Esophagus squamous epithelium (tissue), 5 donors: Measurements from ENCODE around the gene GNG2. TPM values are rescaled to one million over a fixed set of nuclear protein-coding genes. Genes with fewer than 3 reads are reported as not detected.

Experiments used
- DNase-seq: peaks from one replicate; lab custom pipeline; 2025; lab: John Stamatoyannopoulos, UW
- H3K27ac ChIP-seq, 4 donors: fragments of 200-600 bp; sonication (generic); one replicate each; pipeline ENCODE4 v1.5.1; 2016 to 2019; ENCODE audit warnings: mild to moderate bottlenecking in 1 of 4
- H3K27me3 ChIP-seq, 4 donors: fragments of 200-600 bp; sonication (generic); 1 replicate in 3 of 4; 2 replicates in 1 of 4; pipeline versions ENCODE4 v1.5.1 to v1.6.0; 2017 to 2021; ENCODE audit warnings: antibody characterized with exemption in 1 of 4
- H3K36me3 ChIP-seq, 3 donors: fragments of 200-600 bp; sonication (generic); one replicate each; pipeline ENCODE4 v1.5.1; 2016 to 2019
- H3K4me1 ChIP-seq, 3 donors: fragments of 200-600 bp; sonication (generic); one replicate each; pipeline ENCODE4 v1.5.1; 2017 to 2019
- H3K4me3 ChIP-seq, 4 donors: fragments of 200-600 bp; sonication (generic); 1 replicate in 3 of 4; 2 replicates in 1 of 4; pipeline ENCODE4 v1.5.1; 2016 to 2019; ENCODE audit warnings: mild to moderate bottlenecking in 2 of 4, moderate library complexity in 1 of 4
- H3K9me3 ChIP-seq, 3 donors: fragments of 200-600 bp; sonication (generic); one replicate each; pipeline ENCODE4 v1.5.1; 2016 to 2019
- CTCF ChIP-seq, 6 experiments: fragments of 450-650 bp in 4 of 6; fragments of 200-600 bp in 2 of 6; sonication (generic) in 2 of 6; IDR thresholded peaks; one replicate each; pipeline ENCODE4 v1.5.1; 2016 to 2019; ENCODE audit warnings: antibody characterized with exemption in 6 of 6, mild to moderate bottlenecking in 4 of 6, moderate library complexity in 4 of 6
- POLR2A ChIP-seq, 4 donors: fragments of 450-650 bp; IDR thresholded peaks; one replicate each; pipeline ENCODE4 v1.6.1; 2017; ENCODE audit warnings: antibody characterized with exemption in 4 of 4, mild to moderate bottlenecking in 4 of 4, moderate library complexity in 3 of 4
- WGBS, 2 donors: methylation state at CpG; one replicate each; pipeline ENCODE4 v1.1.5; 2018; 5-methylcytosine and 5-hydroxymethylcytosine counted together
- intact Hi-C: fragments of 100-400 bp; cut with DNase I; formaldehyde crosslinking; loops from one replicate; pipeline ENCODE4 v1.15.0; 2022
- total RNA-seq, 4 donors: library from RNA; depleted of rRNA; stranded (reverse); fragments of >200 nt; gene quantifications; one replicate each; pipeline ENCODE4 v1.1.0, GENCODE V29; 2016
- donor health status: DM: yes; HTN: yes; CAD: no.

GNG2 gene
- total RNA-seq, 4 donors from 2014 or later = 1.5 to 8.8 (median 3.7) TPM

- Histone ChIP-seq H3K4me3 (no peak overlapping the region), H3K9me3 (no peaks in the 10 kb centered on the region), H3K27ac (peak overlapping the region in 1 of 4 donors; percentile 49), H3K27me3 (no peaks in the 10 kb centered on the region), H3K36me3 (peaks cover 5 to 45% (median 15%) of the 10 kb centered on the region in 3 donors), H3K4me1 (peaks cover 0 to 35% (median 0%) of the 10 kb centered on the region in 3 donors)
- 54 to 66% methylated on average over 4 of the region's 4 CpGs for WGBS, 2 donors
- TF ChIP-seq POLR2A (IDR thresholded peaks at IDR 0.05) = no peak
- TF ChIP-seq CTCF (IDR thresholded peaks at IDR 0.05) = no peak
- no peak for DNase-seq
- intact Hi-C loops = no loop called here
Observed at GRCh38 chr14:52012635-52013034, 152.2 kb downstream of the GNG2 start.

GRCh38 chr14:52013984-52014600 lies 153.7 kb downstream of the GNG2 start:
- intact Hi-C loops = no loop called here
- DNase-seq = no peak
- TF ChIP-seq CTCF (IDR thresholded peaks at IDR 0.05) (no peak), POLR2A (IDR thresholded peaks at IDR 0.05) (no peak)
- H3K4me3 ChIP-seq = no peak overlapping the region
- H3K36me3 ChIP-seq = peaks cover 5 to 31% (median 9%) of the 10 kb centered on the region in 3 donors
- H3K27me3 ChIP-seq = no peaks in the 10 kb centered on the region
- 72 to 76% methylated on average over 7 to 8 of the region's 11 CpGs for WGBS, 2 donors
- peaks cover 0 to 35% (median 0%) of the 10 kb centered on the region in 3 donors for H3K4me1 ChIP-seq
- H3K9me3 ChIP-seq = no peaks in the 10 kb centered on the region
- H3K27ac ChIP-seq = peak overlapping the region in 1 of 4 donors; percentile 49

GRCh38 chr14:52014601-52015267 lies 154.3 kb downstream of the GNG2 start:
- WGBS, 2 donors = 44 to 56% methylated on average over 5 of the region's 15 CpGs
- DNase-seq = no peak
- peaks cover 5 to 24% (median 9%) of the 10 kb centered on the region in 3 donors for H3K36me3 ChIP-seq
- no peaks in the 10 kb centered on the region for H3K27me3 ChIP-seq
- intact Hi-C loops = no loop called here
- no peak for TF ChIP-seq CTCF (IDR thresholded peaks at IDR 0.05)
- TF ChIP-seq POLR2A (IDR thresholded peaks at IDR 0.05) = no peak
- no peak overlapping the region for H3K4me3 ChIP-seq
- H3K27ac ChIP-seq = no peak overlapping the region
- H3K4me1 ChIP-seq = peaks cover 0 to 35% (median 0%) of the 10 kb centered on the region in 3 donors
- H3K9me3 ChIP-seq = no peaks in the 10 kb centered on the region

- peaks cover 0 to 37% (median 0%) of the 10 kb centered on the region in 3 donors for H3K4me1 ChIP-seq
- TF ChIP-seq POLR2A (IDR thresholded peaks at IDR 0.05) (no peak), CTCF (IDR thresholded peaks at IDR 0.05) (peak in 2 of 6 experiments; percentile 8 to 23)
- H3K9me3 ChIP-seq = no peaks in the 10 kb centered on the region
- no peak overlapping the region for H3K4me3 ChIP-seq
- DNase-seq = no peak
- 65 to 89% methylated on average over 8 of the region's 8 CpGs for WGBS, 2 donors
- H3K27me3 ChIP-seq = no peaks in the 10 kb centered on the region
- intact Hi-C loops = no loop called here
- peaks cover 5 to 16% (median 9%) of the 10 kb centered on the region in 3 donors for H3K36me3 ChIP-seq
- no peak overlapping the region for H3K27ac ChIP-seq
Observed at GRCh38 chr14:52015411-52016030, 155.1 kb downstream of the GNG2 start.

GRCh38 chr14:52018252-52018651 lies 157.8 kb downstream of the GNG2 start:
- no peak overlapping the region for H3K4me3 ChIP-seq
- H3K9me3 ChIP-seq = no peaks in the 10 kb centered on the region
- peaks cover 0 to 43% (median 5%) of the 10 kb centered on the region in 3 donors for H3K4me1 ChIP-seq
- TF ChIP-seq POLR2A (IDR thresholded peaks at IDR 0.05) (no peak), CTCF (IDR thresholded peaks at IDR 0.05) (no peak)
- intact Hi-C loops = no loop called here
- H3K36me3 ChIP-seq = no peaks in the 10 kb centered on the region
- no peak overlapping the region for H3K27ac ChIP-seq
- H3K27me3 ChIP-seq = no peaks in the 10 kb centered on the region
- 74 to 76% methylated on average over 4 of the region's 4 CpGs for WGBS, 2 donors
- DNase-seq = no peak
